ENCODE measurements around the gene COL4A1.
A peak's percentile ranks its signal among the peaks of the same experiment; 100 is the strongest.

The COL4A1 gene

GRCh38 chr13:110193491-110193890 is 113.5 kb downstream of the COL4A1 start:
- no peak for DNase-seq (ENCODE audit: low read depth)

GRCh38 chr13:110192472-110192871 is 114.5 kb downstream of the COL4A1 start:
- DNase-seq (ENCODE audit: low read depth) = no peak

DNA sequence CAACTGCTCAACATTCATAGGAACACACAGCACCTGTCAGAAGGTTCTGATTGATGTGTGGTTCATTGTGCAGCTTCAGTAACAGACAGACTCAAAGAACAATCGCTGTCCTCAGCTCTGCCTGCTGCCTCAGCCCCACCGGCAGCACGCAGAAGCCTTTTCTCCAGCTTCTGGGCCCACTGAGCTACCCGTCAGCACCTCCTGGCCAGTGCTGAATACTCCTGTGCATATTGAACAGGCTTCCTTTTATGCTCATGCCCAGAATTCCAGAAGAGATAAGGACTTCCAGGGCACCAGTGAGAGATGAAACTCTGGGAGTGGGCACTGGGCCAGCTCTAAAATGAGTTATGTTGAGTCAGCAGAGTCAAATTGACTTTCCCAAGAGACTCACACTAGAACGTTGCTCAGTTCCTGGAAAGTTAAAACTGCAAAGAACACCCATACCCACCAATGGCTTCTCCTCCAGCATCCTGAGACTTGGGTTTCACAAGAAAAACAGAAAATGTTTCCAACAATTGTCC is 119.3 kb downstream of the COL4A1 start:
- DNase-seq (ENCODE audit: low read depth) = peak; percentile 24

- DNase-seq (ENCODE audit: low read depth) = no peak
Observed at GRCh38 chr13:110186231-110186855, 120.6 kb downstream of the COL4A1 start.

DNA sequence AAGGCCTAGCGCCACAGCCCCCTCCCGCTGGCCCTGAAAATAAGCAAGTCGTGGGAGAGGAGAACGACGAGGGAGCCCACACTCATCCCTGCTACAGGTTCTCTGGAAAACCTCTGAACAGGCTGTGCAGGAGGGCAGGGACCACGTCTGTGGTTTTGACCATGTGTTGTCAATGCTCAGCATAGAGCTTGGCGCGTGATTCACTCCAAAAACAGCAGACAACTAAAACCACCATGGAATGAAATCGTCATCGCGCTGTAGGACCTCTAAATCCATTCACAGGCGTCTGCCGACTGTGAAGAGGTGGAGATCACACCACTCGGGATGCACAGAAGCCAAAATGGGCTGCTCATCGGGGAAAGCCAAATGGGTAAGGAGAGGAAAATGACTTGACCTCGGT is 121.3 kb downstream of the COL4A1 start:
- DNase-seq (ENCODE audit: low read depth) = peak; percentile 28

GRCh38 chr13:110183910-110184309 is 123.0 kb downstream of the COL4A1 start:
- DNase-seq (ENCODE audit: low read depth) = no peak

- no peak for DNase-seq (ENCODE audit: low read depth)
Observed at GRCh38 chr13:110182461-110182860, 124.5 kb downstream of the COL4A1 start.

DNA sequence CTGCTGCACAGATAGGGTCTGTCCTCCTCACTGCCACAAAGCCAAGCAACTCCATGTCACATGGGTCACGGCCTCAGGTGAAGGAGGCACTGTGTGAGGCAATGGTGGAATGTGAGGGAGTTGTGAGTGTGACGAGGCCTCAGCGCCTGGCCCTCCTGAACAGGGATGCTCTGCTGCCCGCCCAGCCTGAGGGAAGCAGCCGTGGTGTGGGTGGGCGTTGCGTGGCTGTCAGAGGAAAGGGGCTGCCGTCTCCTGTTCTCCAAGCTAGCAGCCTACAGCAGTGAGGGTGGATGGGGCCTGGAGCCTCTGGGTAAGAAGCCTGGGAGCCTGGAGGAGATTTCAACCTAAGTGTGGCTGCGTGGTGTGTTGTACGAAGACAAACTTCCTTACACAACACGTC is 125.0 kb downstream of the COL4A1 start:
- no peak for DNase-seq (ENCODE audit: low read depth)

DNA sequence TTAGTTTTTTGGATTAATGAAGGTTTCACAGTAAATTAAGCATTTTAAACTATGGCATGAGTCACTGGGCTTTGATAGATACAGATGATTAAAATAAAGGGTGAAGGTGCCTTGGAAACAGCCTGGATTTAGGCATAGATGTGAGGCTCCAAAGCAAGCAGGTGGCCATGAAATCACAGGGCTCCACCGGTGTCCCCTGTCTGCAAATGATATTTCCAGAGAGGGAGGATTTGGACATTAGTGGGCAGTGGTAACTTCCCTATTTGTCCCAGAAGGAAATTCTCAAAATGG is 127.2 kb downstream of the COL4A1 start:
- no peak for DNase-seq (ENCODE audit: low read depth)

DNA sequence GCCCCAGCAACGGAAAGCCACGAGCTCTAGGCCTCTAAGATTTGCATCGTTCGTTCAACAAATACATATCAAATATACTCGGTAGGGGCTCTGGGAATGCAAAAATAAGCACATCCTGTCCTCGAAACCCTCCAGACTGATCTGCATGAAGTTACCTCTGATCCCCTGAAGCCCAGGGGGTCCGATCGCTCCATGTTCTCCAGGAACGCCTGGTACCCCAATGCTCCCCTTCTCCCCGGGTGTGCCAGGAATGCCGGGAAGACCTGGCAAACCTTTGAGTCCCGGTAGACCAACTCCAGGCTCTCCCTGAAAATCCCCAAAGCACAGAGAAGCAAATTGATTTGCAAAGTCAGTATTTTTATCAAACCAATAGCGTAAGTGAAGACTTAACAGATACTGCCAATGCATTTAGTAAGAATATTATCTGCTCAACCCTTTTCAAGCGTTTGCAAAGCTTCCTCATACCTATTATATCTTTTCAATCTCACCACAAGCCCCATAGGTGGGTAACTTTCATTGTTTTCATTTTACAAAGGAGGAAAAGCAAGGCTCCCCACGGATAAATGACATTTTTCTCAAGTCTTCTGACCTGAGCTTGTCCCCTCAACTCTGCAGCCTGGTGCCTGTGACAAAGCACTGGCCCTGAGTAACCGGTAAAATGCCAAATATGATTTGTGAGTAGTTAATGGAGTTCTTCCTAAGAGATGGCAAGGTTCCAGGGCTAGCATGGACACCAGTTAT is 127.7 kb downstream of the COL4A1 start:
- no peak for DNase-seq (ENCODE audit: low read depth)

DNA sequence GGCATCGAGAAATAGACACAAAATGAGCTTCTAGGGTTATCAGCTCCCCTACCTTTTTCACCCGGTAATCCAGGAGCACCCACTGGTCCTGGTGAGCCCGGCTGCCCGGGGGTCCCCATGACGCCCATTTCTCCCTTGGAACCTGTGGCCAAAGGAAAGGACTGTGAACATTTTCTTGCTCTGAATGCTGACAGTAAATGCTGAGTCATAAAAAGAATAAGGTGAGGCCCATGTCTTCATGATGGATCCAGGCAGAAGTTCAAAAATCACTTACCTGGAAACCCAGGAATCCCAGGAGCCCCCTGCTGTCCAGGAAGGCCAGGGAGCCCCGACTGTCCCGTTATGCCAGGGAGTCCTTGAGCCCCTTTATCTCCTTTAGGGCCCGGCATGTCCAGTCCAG is 129.2 kb downstream of the COL4A1 start:
- DNase-seq (ENCODE audit: low read depth) = no peak

GRCh38 chr13:110176431-110176830 is 130.5 kb downstream of the COL4A1 start:
- DNase-seq (ENCODE audit: low read depth) = no peak

- no peak for DNase-seq (ENCODE audit: low read depth)
Observed at GRCh38 chr13:110173247-110173818, 133.6 kb downstream of the COL4A1 start.

DNA sequence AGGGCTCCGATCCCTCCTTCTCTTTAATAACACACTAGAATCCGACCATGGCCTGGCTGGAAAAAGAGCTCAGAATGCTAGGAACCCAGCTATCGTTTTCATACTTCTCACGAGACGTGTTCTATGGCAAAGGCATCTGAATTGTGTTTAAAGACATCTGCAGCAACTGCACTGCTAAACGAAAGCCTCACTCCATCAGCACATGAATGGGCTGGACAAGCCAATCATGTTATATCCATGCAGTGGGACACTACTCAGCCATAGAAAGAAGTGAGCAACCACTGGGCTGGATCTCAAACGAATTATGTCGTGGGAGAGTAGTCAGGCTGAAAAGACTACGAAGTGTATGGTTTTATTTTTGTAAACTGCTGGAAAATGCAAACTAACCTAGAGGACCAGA is 136.1 kb downstream of the COL4A1 start:
- no peak for DNase-seq (ENCODE audit: low read depth)

- no peak for DNase-seq (ENCODE audit: low read depth)
Observed at GRCh38 chr13:110170020-110170790, 136.8 kb downstream of the COL4A1 start.

GRCh38 chr13:110168999-110169933 is 137.7 kb downstream of the COL4A1 start:
- no peak for DNase-seq (ENCODE audit: low read depth)

DNA sequence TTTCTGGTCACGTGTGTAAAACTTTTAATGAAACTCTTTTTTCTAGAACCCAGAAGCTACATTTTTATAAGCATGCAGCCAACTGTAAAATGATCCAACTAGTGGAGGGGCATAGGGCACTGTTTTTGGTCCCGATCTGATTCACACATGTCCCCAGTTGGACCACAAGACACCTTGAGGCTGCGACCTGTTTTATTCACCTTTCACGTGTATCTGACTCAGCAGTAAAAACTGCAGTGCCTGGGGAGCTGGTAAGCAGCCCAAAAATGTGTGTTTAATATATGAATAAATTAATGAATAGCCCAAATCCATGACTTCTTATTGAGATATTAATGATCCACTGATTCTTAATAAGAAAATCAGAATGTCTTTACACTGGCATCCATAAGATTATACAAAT is 140.4 kb downstream of the COL4A1 start:
- no peak for DNase-seq (ENCODE audit: low read depth)

DNA sequence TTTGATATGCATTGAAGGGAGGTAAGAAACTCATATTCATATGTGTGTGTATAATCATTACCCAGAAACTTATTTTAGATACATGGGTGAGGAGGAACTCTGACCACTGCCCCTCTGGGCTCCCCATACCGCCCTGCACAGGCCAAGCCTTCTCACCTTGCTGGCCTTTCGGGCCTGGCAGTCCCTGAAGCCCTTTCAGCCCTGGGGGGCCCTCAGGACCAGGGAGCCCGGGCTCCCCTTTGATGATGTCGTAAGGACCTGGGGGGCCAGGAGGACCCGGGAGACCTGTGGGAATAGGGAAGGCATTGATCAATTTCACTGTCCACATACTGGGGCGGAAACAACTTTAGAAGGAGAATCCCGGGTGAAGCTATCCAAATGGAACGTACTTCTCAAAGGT is 142.3 kb downstream of the COL4A1 start:
- no peak for DNase-seq (ENCODE audit: low read depth)

DNA sequence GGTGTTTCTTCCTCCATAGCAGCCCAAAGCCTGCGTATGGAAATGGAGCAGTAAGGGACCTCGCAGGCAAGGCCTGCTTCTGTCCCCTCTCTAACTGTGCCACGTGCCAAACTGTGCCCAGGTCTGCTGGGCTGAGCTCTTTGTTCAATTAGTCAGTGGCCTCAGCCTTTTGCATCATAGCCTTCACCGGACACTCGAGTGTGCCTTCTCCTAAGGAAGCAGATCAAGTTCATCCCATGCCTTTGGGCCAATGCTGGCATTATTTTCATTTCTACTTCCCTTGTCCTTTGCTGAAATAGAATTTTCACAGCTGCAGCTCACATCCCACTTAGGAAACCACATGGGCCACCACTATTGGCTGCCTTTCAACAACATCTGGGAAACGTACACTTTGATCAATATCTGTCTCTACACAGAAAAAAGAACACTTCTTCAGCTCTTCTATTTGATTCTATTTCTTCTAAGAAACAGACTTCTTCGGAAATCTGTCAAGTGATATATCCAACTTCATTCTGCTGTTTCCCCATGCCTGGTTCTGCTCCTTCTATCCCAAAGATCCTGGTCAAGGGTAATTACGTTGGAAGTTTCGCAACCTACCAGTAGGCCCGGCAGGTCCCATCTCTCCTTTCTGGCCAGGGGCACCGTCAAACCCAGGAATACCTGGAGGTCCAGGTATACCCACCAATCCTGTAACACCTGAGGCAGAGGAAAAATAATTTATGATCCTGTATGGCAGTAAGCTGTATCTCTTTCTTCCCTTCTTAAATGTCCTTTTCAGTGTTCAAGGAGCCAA is 143.9 kb downstream of the COL4A1 start:
- no peak for DNase-seq (ENCODE audit: low read depth)

DNA sequence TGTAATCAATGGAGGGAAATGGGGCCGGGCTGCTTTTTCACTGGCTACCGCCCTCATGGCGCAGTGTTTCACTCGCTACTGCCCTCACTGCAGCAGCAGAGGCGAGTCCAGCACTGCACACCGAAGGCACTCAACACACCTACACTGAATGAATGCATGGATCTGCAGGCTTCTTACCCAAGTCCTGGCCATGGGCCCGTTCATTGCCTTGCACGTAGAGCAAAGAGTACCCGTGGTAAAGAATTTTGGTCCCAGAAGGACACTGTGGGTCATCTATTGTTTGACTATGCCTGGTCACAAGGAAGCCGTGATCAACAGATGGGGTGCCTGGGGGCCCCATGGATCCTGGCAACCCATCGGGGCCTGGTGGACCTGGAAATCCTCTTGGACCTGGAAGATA is 144.9 kb downstream of the COL4A1 start:
- no peak for DNase-seq (ENCODE audit: low read depth)
